Skeletal muscle tissue (tissue), 4 donors: ENCODE measurements around the gene MET. TPM values are rescaled to one million over a fixed set of nuclear protein-coding genes. Genes with fewer than 3 reads are reported as not detected.

Experiments used
- H3K27ac ChIP-seq: one replicate; pipeline ENCODE4 v1.7.0; 2013; ENCODE audit warnings: mild to moderate bottlenecking, low read depth, low read length, inconsistent platforms
- H3K27me3 ChIP-seq, 3 donors: one replicate each; pipeline ENCODE4 v1.7.0; 2013; ENCODE audit warnings: low read length in 3 of 3; ENCODE audit not compliant: control insufficient read depth in 3 of 3, insufficient read depth in 3 of 3
- H3K36me3 ChIP-seq, 3 donors: one replicate each; pipeline ENCODE4 v1.7.0; 2013; ENCODE audit warnings: low read length in 3 of 3; ENCODE audit not compliant: control insufficient read depth in 3 of 3, insufficient read depth in 3 of 3
- H3K4me1 ChIP-seq, 3 donors: one replicate each; pipeline ENCODE4 v1.7.0; 2013; ENCODE audit warnings: low read length in 3 of 3, mild to moderate bottlenecking in 3 of 3; ENCODE audit not compliant: control insufficient read depth in 3 of 3, insufficient read depth in 3 of 3
- H3K4me3 ChIP-seq, 3 donors: one replicate each; pipeline ENCODE4 v1.7.0; 2013; ENCODE audit warnings: low read length in 3 of 3
- H3K9ac ChIP-seq, 3 donors: one replicate each; pipeline ENCODE4 v1.7.0; 2013; ENCODE audit warnings: low read length in 3 of 3, mild to moderate bottlenecking in 3 of 3, moderate library complexity in 2 of 3, low read depth in 1 of 3
- H3K9me3 ChIP-seq, 3 donors: one replicate each; pipeline ENCODE4 v1.7.0; 2013; ENCODE audit warnings: low read length in 3 of 3; ENCODE audit not compliant: control insufficient read depth in 3 of 3
- total RNA-seq: library from RNA; depleted of rRNA; stranded (reverse); fragments of >200 nt; gene quantifications from one replicate; pipeline ENCODE4 v1.2.3, GENCODE V29; 2014
- donor health status: Osteomylitis.

Gene MET
- total RNA-seq, 1 donor from 2014 or later = 26.1 TPM

DNA sequence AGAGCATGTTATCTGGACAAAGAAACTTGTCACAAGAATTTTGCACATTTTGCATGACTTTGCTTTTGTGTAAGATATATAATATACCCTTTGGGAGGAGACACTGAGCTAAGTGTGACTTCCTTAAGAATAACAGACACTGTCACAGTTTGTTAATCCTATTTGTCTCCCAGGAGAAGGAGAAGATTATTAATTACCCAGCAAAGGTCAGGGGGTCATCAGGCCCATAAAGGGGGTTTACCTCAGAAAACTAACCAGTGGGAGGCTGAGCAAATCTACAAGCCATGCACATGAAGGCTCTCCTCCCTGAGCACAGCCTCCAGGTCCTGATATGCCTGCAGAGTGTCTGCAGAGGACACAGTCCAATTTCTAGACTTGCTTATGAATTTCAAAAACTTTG lies 10.1 kb upstream of the MET start:
- H3K4me3 ChIP-seq = no peak overlapping the region
- H3K27me3 ChIP-seq = no peaks in the 10 kb centered on the region
- H3K9ac ChIP-seq = no peak overlapping the region
- no peaks in the 10 kb centered on the region for H3K36me3 ChIP-seq
- H3K4me1 ChIP-seq = no peaks in the 10 kb centered on the region
- H3K27ac ChIP-seq = no peak overlapping the region
- no peaks in the 10 kb centered on the region for H3K9me3 ChIP-seq

DNA sequence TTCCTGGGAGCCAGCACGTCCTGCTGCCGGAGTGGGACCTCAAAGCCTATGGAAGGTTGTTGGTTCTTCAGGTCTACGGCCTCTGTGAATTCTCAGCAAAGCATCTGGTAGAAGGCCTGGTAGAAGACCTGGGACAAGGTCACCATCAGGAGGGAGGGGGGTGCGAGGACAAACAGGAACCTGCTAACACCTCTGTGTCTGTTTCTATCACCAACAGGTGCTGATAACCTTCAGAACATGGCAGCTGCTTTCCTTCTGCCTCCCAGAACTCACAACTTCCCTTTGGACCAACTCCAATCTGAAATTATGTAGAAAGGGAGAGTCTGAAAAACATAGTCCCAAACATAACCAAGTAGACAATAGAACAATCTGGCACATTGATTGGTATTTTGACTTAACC lies 8.3 kb upstream of the MET start:
- no peaks in the 10 kb centered on the region for H3K9me3 ChIP-seq
- no peaks in the 10 kb centered on the region for H3K27me3 ChIP-seq
- H3K4me1 ChIP-seq = peaks cover 0 to 7% (median 6%) of the 10 kb centered on the region in 3 donors
- no peak overlapping the region for H3K27ac ChIP-seq
- H3K4me3 ChIP-seq = no peak overlapping the region
- H3K9ac ChIP-seq = no peak overlapping the region
- H3K36me3 ChIP-seq = no peaks in the 10 kb centered on the region

DNA sequence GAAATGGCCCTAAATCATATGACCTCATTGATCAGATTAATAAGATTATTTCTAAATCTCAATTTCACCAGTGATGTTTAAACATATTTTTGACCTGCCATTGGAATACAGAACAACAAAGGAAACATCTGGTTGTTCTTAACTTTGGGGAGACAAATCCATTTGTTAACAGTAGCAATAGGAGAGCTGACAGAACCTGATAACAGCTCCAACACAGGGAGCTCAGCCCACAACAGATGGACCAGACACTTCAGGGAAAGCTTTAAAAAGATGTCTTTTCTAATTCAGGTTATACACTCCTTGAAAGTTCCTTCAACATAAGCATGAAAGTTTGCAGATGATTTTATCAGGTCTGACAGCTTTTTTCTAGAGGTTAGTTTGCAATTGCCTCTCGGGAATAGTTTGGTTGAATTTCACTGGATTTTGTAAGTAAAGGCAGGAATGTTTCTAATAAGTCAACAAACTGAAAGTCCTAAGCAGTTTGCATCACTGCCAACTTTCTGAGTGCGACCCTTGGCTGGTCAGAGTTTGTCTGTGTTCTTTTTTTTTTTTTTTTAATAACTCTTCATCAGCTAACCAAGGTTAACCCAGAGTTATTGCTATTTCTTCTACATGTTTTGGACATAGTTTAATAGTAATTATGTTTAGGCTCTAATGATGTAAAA lies 6.5 kb upstream of the MET start:
- no peaks in the 10 kb centered on the region for H3K27me3 ChIP-seq
- H3K27ac ChIP-seq = no peak overlapping the region
- H3K4me1 ChIP-seq = peaks cover 0 to 11% (median 6%) of the 10 kb centered on the region in 3 donors
- H3K9me3 ChIP-seq = no peaks in the 10 kb centered on the region
- no peak overlapping the region for H3K4me3 ChIP-seq
- H3K36me3 ChIP-seq = no peaks in the 10 kb centered on the region
- no peak overlapping the region for H3K9ac ChIP-seq

DNA sequence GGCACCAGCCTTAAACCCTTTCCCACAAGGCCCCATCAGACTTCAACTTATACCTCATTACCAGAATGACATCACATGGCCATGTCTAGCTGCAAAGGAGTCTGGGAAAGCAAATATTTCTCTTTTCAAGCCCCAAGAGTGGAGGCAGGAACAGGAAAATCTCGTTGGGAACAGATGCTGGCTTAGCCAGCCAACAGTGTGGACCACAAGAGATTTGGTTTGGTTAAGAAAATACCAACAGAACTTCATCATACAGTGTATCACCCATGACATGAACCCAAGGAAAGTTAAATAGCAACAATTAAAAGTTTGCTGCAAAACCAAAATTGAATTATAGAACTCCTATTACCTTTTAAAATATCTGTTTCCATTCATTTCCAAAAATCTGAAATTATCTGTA lies 2.2 kb upstream of the MET start:
- no peak overlapping the region for H3K9ac ChIP-seq
- H3K27me3 ChIP-seq = peaks cover 0 to 5% (median 0%) of the 10 kb centered on the region in 3 donors
- H3K4me3 ChIP-seq = no peak overlapping the region
- no peaks in the 10 kb centered on the region for H3K36me3 ChIP-seq
- H3K27ac ChIP-seq = peak overlapping the region; percentile 73
- peaks cover 7 to 26% (median 12%) of the 10 kb centered on the region in 3 donors for H3K4me1 ChIP-seq
- H3K9me3 ChIP-seq = no peaks in the 10 kb centered on the region

DNA sequence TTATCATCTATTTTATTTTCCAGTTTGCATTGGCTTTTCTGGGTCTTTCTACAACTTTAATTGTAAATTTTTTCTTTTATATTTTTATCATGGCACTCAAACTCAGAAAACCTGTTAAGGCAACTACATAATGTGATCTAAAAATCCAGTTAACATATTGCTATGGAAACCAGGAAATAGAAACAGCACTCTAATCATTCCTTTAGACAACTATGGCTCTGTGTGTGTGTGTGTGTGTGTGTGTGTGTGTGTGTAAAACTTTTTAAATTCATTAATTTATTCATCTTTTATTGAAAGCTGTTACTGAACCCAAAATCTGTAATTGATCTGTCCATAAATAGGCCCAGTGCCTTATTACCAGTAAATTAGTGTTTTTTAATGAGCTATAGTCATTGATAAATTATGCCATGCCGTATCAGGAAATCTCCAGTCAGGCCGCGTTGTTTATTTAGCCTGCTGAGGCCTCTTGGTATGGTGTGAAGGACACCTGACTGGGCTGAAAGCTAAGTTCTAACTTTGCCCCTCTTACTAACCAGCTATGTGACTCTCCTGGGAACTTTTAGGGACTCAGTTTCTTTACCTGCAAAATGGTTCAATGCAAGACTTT lies 1.5 kb upstream of the MET start:
- Histone ChIP-seq H3K4me3 (no peak overlapping the region), H3K9ac (no peak overlapping the region), H3K27me3 (peaks cover 0 to 5% (median 0%) of the 10 kb centered on the region in 3 donors), H3K9me3 (no peaks in the 10 kb centered on the region), H3K4me1 (peaks cover 7 to 28% (median 13%) of the 10 kb centered on the region in 3 donors), H3K36me3 (no peaks in the 10 kb centered on the region), H3K27ac (peak overlapping the region; percentile 98)

DNA sequence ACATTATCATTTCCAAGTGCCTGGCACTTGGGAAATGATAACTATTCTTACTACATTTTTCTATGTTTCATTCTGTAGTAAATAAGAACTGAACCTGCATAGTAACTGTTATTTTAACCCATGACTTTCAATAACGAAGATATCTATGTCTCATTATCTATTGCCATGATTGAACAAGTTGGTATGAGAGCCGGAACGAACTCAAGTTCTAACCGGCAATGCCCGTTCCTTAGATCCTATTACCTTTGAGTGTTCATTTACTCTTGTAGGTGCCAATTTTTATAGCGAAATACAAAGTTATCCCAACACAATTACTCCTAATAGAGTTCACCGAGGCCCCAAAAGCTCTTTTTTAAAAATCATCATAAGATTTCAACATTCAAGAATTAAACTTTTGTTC lies 885 bp upstream of the MET start:
- Histone ChIP-seq H3K27me3 (peaks cover 0 to 5% (median 0%) of the 10 kb centered on the region in 3 donors), H3K27ac (peak overlapping the region; percentile 98), H3K4me3 (peak overlapping the region; percentile 65 to 87 (median 72)), H3K36me3 (no peaks in the 10 kb centered on the region), H3K4me1 (peaks cover 7 to 28% (median 13%) of the 10 kb centered on the region in 3 donors), H3K9ac (peak overlapping the region; percentile 85 to 96 (median 87)), H3K9me3 (no peaks in the 10 kb centered on the region)

DNA sequence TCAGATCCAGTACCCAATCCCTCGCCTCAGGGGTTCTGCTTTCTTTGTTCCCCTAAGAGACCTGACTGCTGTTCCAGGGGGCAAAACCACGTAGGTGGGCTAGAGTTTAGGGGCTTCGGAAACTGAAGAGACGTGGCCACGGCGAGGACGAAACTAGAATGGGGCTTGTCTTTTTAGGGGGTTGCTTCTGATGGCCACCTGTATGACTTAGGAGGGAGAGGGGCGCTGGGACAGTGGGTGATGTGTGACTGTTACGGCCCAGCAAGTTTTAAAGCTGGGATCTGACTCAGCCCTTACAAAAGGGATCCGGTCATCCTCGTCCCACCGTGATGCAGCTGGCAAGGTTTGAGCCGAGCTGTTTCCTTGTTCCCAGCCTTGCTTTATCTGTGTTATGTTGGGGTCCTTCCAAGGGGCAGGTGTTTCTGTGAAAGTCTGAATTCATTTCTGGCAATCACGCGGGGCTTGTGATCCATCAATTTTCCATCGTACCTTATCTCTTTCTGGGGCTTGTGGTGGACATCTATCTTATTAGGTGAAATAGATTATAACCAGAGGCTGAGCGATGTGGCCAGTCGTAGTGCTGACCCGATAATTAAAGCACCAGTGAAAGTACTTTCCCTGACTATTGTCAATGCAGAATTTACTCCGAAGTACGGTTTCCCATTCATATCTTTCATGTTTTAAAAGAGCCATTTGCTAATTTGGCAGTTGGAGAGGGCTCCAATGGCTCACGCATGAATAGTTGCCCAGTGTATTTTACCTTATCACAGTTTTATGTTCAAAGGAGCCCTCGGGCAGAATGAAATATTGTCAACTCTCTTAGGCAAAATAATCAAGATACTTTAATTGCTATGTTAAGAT lies 830 bp downstream of the MET start:
- Histone ChIP-seq H3K27ac (peak overlapping the region; percentile 98), H3K27me3 (peaks cover 0 to 5% (median 0%) of the 10 kb centered on the region in 3 donors), H3K9ac (peak overlapping the region; percentile 95 to 99 (median 96)), H3K9me3 (no peaks in the 10 kb centered on the region), H3K4me1 (peaks cover 7 to 37% (median 15%) of the 10 kb centered on the region in 3 donors), H3K4me3 (peak overlapping the region; percentile 87 to 90 (median 87)), H3K36me3 (no peaks in the 10 kb centered on the region)

DNA sequence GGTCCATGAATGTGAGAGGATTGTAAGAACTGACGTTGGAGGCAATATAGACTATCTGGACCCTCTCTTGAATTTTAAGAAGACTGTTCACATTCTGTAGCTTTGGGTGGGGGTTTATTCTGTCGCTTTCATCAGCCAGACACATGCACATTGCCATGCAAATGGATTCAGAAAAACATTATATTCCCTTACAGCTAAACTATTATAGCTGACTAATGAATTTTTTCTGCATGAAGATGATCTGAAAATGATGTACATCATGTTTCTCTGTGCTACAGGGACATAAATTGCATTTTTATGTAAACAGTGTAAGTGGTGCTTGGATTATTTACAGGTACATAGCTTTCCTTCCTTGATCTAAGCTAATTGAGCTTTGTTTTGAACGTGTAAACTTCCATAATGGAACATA lies 1.5 kb downstream of the MET start:
- H3K9ac ChIP-seq = peak overlapping the region; percentile 95 to 99 (median 96)
- H3K27me3 ChIP-seq = peaks cover 0 to 5% (median 0%) of the 10 kb centered on the region in 3 donors
- no peaks in the 10 kb centered on the region for H3K36me3 ChIP-seq
- H3K9me3 ChIP-seq = no peaks in the 10 kb centered on the region
- H3K4me3 ChIP-seq = peak overlapping the region; percentile 87 to 90 (median 87)
- H3K27ac ChIP-seq = peak overlapping the region; percentile 98
- H3K4me1 ChIP-seq = peaks cover 2 to 35% (median 18%) of the 10 kb centered on the region in 3 donors

DNA sequence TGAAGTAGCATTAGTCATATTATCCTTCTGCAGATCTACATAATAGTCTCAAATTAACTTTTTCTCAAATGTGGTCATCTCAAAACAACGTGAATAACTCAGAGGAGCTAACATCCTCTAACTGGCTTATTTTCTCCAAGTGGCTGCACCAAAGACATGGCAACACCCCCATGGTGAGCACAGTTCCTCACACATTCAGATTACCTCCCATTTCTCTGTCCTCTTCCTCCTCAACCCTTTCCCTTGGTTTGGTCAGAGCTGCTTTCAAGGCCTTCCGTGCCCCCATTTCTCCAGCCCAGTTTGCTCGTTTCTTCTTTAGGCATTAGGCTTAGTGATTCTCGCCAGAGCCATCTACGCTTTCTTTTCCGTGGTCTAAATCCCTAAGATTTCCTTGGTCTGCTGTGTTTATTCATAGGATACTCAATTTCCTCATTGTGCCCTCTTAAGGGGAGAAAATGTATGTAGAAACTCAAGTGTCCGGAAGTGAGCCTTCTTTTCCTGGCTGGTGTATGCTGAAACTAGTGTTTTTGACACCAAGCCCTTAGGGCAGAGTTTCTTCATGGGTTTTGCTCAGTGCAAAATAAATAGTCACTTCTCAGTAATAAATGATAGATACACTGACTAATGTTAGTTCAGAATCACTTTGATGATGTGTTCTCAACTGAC lies 2.6 kb downstream of the MET start:
- H3K27me3 ChIP-seq = peaks cover 0 to 5% (median 0%) of the 10 kb centered on the region in 3 donors
- H3K9ac ChIP-seq = no peak overlapping the region
- peaks cover 3 to 32% (median 18%) of the 10 kb centered on the region in 3 donors for H3K4me1 ChIP-seq
- H3K9me3 ChIP-seq = no peaks in the 10 kb centered on the region
- peak overlapping the region; percentile 3 to 25 (median 10) for H3K4me3 ChIP-seq
- no peaks in the 10 kb centered on the region for H3K36me3 ChIP-seq
- peak overlapping the region; percentile 16 for H3K27ac ChIP-seq
